ENCODE measurements around the gene PPFIBP1. TPM values are rescaled to one million over a fixed set of nuclear protein-coding genes. Genes with fewer than 3 reads are reported as not detected.

The PPFIBP1 gene
- total RNA-seq, 2 donors from 2014 or later = 40.1 to 44.7 TPM

GRCh38 chr12:27689558-27690180 is 165.7 kb downstream of the PPFIBP1 start:
- H3K27me3 ChIP-seq = no peaks in the 10 kb centered on the region
- no peak overlapping the region for H3K4me3 ChIP-seq
- H3K36me3 ChIP-seq = no peaks in the 10 kb centered on the region
- DNase-seq = no peak
- no peaks in the 10 kb centered on the region for H3K4me1 ChIP-seq
- intact Hi-C loops (cut with DNase I) = no loop called here
- TF ChIP-seq CTCF (IDR thresholded peaks at IDR 0.05) = no peak
- H3K9ac ChIP-seq (ENCODE audit: low read depth in 2 of 2, low read length in 2 of 2) = no peak overlapping the region
- no peaks in the 10 kb centered on the region for H3K9me3 ChIP-seq
- no peak overlapping the region for H3K27ac ChIP-seq

GRCh38 chr12:27693403-27693802 is 169.4 kb downstream of the PPFIBP1 start:
- Histone ChIP-seq H3K36me3 (no peaks in the 10 kb centered on the region), H3K27me3 (no peaks in the 10 kb centered on the region), H3K9ac (ENCODE audit: low read depth in 2 of 2, low read length in 2 of 2) (no peak overlapping the region), H3K27ac (no peak overlapping the region), H3K4me3 (no peak overlapping the region), H3K9me3 (no peaks in the 10 kb centered on the region), H3K4me1 (no peaks in the 10 kb centered on the region)
- no peak for TF ChIP-seq CTCF (IDR thresholded peaks at IDR 0.05)
- DNase-seq = no peak
- intact Hi-C loops (cut with DNase I) = no loop called here

- no peaks in the 10 kb centered on the region for H3K9me3 ChIP-seq
- no peaks in the 10 kb centered on the region for H3K27me3 ChIP-seq
- DNase-seq = no peak
- H3K27ac ChIP-seq = peak overlapping the region; percentile 60
- H3K4me3 ChIP-seq = no peak overlapping the region
- no peak for TF ChIP-seq CTCF (IDR thresholded peaks at IDR 0.05)
- no peaks in the 10 kb centered on the region for H3K4me1 ChIP-seq
- no peak overlapping the region for H3K9ac ChIP-seq (ENCODE audit: low read depth in 2 of 2, low read length in 2 of 2)
- no peaks in the 10 kb centered on the region for H3K36me3 ChIP-seq
- intact Hi-C loops (cut with DNase I) = no loop called here
Measured at GRCh38 chr12:27695556-27696292, 171.7 kb downstream of the PPFIBP1 start.

GRCh38 chr12:27696293-27696652 is 172.3 kb downstream of the PPFIBP1 start, which contains the start of gene REP15:
REP15 (plus strand) TSS chr12:27696447; CDS start chr12:27696563, 116 bp downstream.
- DNase-seq = no peak
- no peak for TF ChIP-seq CTCF (IDR thresholded peaks at IDR 0.05)
- peak within 1 kb of the TSS; percentile 60 for H3K27ac ChIP-seq
- intact Hi-C loops (cut with DNase I) = no loop called here
- H3K9me3 ChIP-seq = no peaks in the 10 kb centered on the region
- no peaks in the 10 kb centered on the region for H3K4me1 ChIP-seq
- H3K27me3 ChIP-seq = no peaks in the 10 kb centered on the region
- H3K36me3 ChIP-seq = no peaks in the 10 kb centered on the region
- peak within 1 kb of the TSS; percentile 7 for H3K4me3 ChIP-seq
- H3K9ac ChIP-seq (ENCODE audit: low read depth in 2 of 2, low read length in 2 of 2) = peak within 1 kb of the TSS in 1 of 2 donors; percentile 42

- H3K27me3 ChIP-seq = no peaks in the 10 kb centered on the region
- H3K9ac ChIP-seq (ENCODE audit: low read depth in 2 of 2, low read length in 2 of 2) = peak overlapping the region in 1 of 2 donors; percentile 42
- peak overlapping the region; percentile 9 for H3K4me3 ChIP-seq
- DNase-seq = no peak
- intact Hi-C loops (cut with DNase I) = no loop called here
- no peak for TF ChIP-seq CTCF (IDR thresholded peaks at IDR 0.05)
- no peaks in the 10 kb centered on the region for H3K36me3 ChIP-seq
- no peaks in the 10 kb centered on the region for H3K4me1 ChIP-seq
- H3K9me3 ChIP-seq = no peaks in the 10 kb centered on the region
- peak overlapping the region; percentile 60 for H3K27ac ChIP-seq
Measured at GRCh38 chr12:27696864-27697564, 173.0 kb downstream of the PPFIBP1 start.

Data from colonic mucosa (tissue), 4 donors.